A549 (cell line): Measurements from ENCODE around the gene RBM47. TPM values are rescaled to one million over a fixed set of nuclear protein-coding genes. Genes with fewer than 3 reads are reported as not detected.
A peak's percentile ranks its signal among the peaks of the same experiment; 100 is the strongest.
"Not testable (repeated sequence)": the region's sequence is repeated elsewhere in the genome, so short reads cannot be mapped to it uniquely, and the experiment has no call there.

ENCODE experiments used
- ATAC-seq, 2 experiments: fragments of 200-7000 bp in 1 of 2; fragments of >200 bp in 1 of 2; cut with Nextera tagmentation in 1 of 2; cut with Tn5 transposase in 1 of 2; 3 replicates each; pipeline versions ENCODE4 v1.8.0 to v1.9.1; 2018 to 2020; ENCODE audit warnings: mild to moderate bottlenecking in 1 of 2, moderate library complexity in 1 of 2
- CTCF ChIA-PET: fragments of 300-600 bp; sonication (Branson Sonifier 250); formaldehyde crosslinking; extraction: SDS; loops from one replicate; lab custom pipeline; 2021; ENCODE audit warnings: antibody characterized with exemption, inconsistent platforms; lab: Yijun Ruan, JAX
- POLR2A ChIA-PET: fragments of 350-600 bp; formaldehyde crosslinking; extraction: SDS; loops from one replicate; lab custom pipeline; 2021; ENCODE audit warnings: antibody characterized with exemption, inconsistent platforms; lab: Yijun Ruan, JAX
- DNase-seq, 2 experiments: peaks; one replicate each; pipeline versions ENCODE4 v3.0.0 to v3.0.0-alpha.2; 2011 to 2016; ENCODE audit warnings: low read depth in 1 of 2, low spot score in 1 of 2
- FAIRE-seq: peaks from 2 replicates; lab custom pipeline; 2011; peaks lifted over from hg19 to GRCh38; lab: Jason Lieb, UNC
- H3K27ac ChIP-seq, 2 experiments: fragments of >200 bp; sonication (Bioruptor Twin); formaldehyde crosslinking; 3 replicates each; pipeline ENCODE4 v1.5.1; 2016 to 2017
- H3K4me1 ChIP-seq: fragments of >200 bp; sonication (Bioruptor Twin); formaldehyde crosslinking; 3 replicates; pipeline ENCODE4 v1.6.1; 2016
- H3K4me2 ChIP-seq: fragments of >200 bp; sonication (Bioruptor Twin); formaldehyde crosslinking; 3 replicates; pipeline ENCODE4 v1.6.1; 2016
- H3K4me3 ChIP-seq: fragments of >200 bp; sonication (Bioruptor Twin); formaldehyde crosslinking; 3 replicates; pipeline ENCODE4 v1.5.1; 2016
- H3K9me3 ChIP-seq: fragments of >200 bp; sonication (Bioruptor Twin); formaldehyde crosslinking; 3 replicates; pipeline ENCODE4 v1.6.1; 2016
- CBX8 ChIP-seq: fragments of 200-600 bp; sonication (generic); IDR thresholded peaks from 2 replicates; pipeline ENCODE4 v1.6.1; 2016
- EHF ChIP-seq: fragments of 250-450 bp; sonication (Bioruptor Pico); IDR thresholded peaks from 2 replicates; pipeline ENCODE4 v1.5.0; 2020; ENCODE audit warnings: mild to moderate bottlenecking
- FOSB ChIP-seq: fragments of 250-450 bp; sonication (Bioruptor Pico); IDR thresholded peaks from 2 replicates; pipeline ENCODE4 v1.5.0; 2020; ENCODE audit warnings: mild to moderate bottlenecking, moderate library complexity
- HDAC2 ChIP-seq: fragments of 200-600 bp; sonication (generic); IDR thresholded peaks from 2 replicates; pipeline ENCODE4 v1.6.1; 2016
- HOXA7 ChIP-seq: fragments of 250-450 bp; sonication (Bioruptor Pico); IDR thresholded peaks from 2 replicates; pipeline ENCODE4 v1.5.0; 2020; ENCODE audit warnings: mild to moderate bottlenecking, moderate library complexity
- HOXB13 ChIP-seq: fragments of 250-450 bp; sonication (Bioruptor Pico); IDR thresholded peaks from 2 replicates; pipeline ENCODE4 v1.5.0; 2020; ENCODE audit warnings: low read depth, mild to moderate bottlenecking, moderate library complexity
- MYC ChIP-seq: IDR thresholded peaks from 2 replicates; pipeline ENCODE4 v1.6.1; 2012; ENCODE audit warnings: mild to moderate bottlenecking, inconsistent platforms, low read length, improper control_type of control experiment, borderline replicate concordance
- RARB ChIP-seq: fragments of 250-450 bp; sonication (Bioruptor Pico); IDR thresholded peaks from 2 replicates; pipeline ENCODE4 v1.8.0; 2021; ENCODE audit warnings: mild to moderate bottlenecking, moderate library complexity
- RNF2 ChIP-seq: fragments of 200-600 bp; sonication (generic); IDR thresholded peaks from 2 replicates; pipeline ENCODE4 v1.6.1; 2016; ENCODE audit warnings: low read depth, mild to moderate bottlenecking, antibody characterized with exemption, moderate library complexity, borderline replicate concordance
- SMC3 ChIP-seq: fragments of >200 bp; sonication (Bioruptor Twin); formaldehyde crosslinking; IDR thresholded peaks from 3 replicates; pipeline ENCODE4 v1.6.1; 2018; ENCODE audit warnings: inconsistent platforms
- TFCP2L1 ChIP-seq: fragments of 250-450 bp; sonication (Bioruptor Pico); IDR thresholded peaks from 2 replicates; pipeline ENCODE4 v1.5.0; 2021; ENCODE audit warnings: mild to moderate bottlenecking
- ZNF302 ChIP-seq: fragments of 250-450 bp; sonication (Bioruptor Pico); IDR thresholded peaks from 2 replicates; pipeline ENCODE4 v1.9.0; 2021; ENCODE audit warnings: inconsistent platforms, mild to moderate bottlenecking, moderate library complexity
- ZSCAN20 ChIP-seq: fragments of 250-450 bp; sonication (Bioruptor Pico); IDR thresholded peaks from 2 replicates; pipeline ENCODE4 v1.8.0; 2022; ENCODE audit warnings: mild to moderate bottlenecking, moderate library complexity
- WGBS: methylation state at CpG from one replicate; pipeline ENCODE4 v1.1.6; 2017; ENCODE audit errors: missing lambda C conversion rate; 5-methylcytosine and 5-hydroxymethylcytosine counted together
- polyA plus RNA-seq, 4 experiments: library from polyadenylated mRNA; depleted of rRNA in 3 of 4; stranded (reverse); fragments of >200 nt; fragmentation: RNase III in 1 of 4; extraction: RNeasy Plus Mini Kit Qiagen cat#74134 plus additional on column Dnase treatment in 1 of 4; gene quantifications; 2 replicates in 3 of 4; 3 replicates in 1 of 4; pipeline ENCODE4 v1.2.3, GENCODE V29; 2011 to 2017
- TF ChIP-seq, protein P1 (sequence below): fragments of 200-600 bp; sonication (generic); IDR thresholded peaks from 2 replicates; pipeline ENCODE4 v1.6.1; 2016; ENCODE audit warnings: antibody characterized with exemption, mild to moderate bottlenecking, moderate library complexity
- TF ChIP-seq, protein P2 (sequence below): IDR thresholded peaks from 2 replicates; pipeline ENCODE4 v1.6.1; 2012
- TF ChIP-seq, protein P3 (sequence below): fragments of 150-350 bp; IDR thresholded peaks from 2 replicates; pipeline ENCODE4 v1.6.1; 2014; ENCODE audit warnings: low read depth, mild to moderate bottlenecking, low read length

RBM47 gene
- polyA plus RNA-seq, 2 of the 4 experiments (the other 2 are of a cell fraction) = 38.1 to 43.3 TPM

DNA sequence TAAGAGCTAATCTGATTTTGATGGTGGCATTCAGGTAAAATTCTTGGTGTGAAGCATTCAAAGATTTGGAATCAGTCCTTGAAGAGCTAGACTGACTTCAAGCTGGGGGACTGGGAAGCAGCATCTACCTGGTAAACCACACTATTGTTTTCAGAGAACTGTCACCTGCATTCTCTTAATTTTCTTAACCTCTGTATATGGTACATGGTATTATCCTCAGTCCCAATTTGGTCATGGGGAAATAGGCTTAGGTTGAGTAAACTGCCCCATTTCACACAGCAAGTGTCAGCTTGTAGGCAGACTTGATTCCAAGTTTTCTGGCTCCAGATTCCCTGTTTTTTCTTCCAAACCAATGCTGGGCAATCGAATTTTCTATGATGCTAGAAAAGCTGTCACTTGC, 190.1 kb downstream of the RBM47 start:
- ATAC-seq (no peak), FAIRE-seq (no peak), DNase-seq (no peak)
- 27% methylated on average over 1 of the region's 1 CpG for WGBS
- TF ChIP-seq CBX8 (no peak), ZSCAN20 (CRISPR knock-in tag) (no peak), RNF2 (no peak), HOXA7 (CRISPR knock-in tag) (no peak), RARB (CRISPR knock-in tag) (no peak), SMC3 (no peak), EHF (CRISPR knock-in tag) (no peak), ZNF302 (CRISPR knock-in tag) (no peak), TFCP2L1 (CRISPR knock-in tag) (no peak)
- TF ChIP-seq, protein P1, sequence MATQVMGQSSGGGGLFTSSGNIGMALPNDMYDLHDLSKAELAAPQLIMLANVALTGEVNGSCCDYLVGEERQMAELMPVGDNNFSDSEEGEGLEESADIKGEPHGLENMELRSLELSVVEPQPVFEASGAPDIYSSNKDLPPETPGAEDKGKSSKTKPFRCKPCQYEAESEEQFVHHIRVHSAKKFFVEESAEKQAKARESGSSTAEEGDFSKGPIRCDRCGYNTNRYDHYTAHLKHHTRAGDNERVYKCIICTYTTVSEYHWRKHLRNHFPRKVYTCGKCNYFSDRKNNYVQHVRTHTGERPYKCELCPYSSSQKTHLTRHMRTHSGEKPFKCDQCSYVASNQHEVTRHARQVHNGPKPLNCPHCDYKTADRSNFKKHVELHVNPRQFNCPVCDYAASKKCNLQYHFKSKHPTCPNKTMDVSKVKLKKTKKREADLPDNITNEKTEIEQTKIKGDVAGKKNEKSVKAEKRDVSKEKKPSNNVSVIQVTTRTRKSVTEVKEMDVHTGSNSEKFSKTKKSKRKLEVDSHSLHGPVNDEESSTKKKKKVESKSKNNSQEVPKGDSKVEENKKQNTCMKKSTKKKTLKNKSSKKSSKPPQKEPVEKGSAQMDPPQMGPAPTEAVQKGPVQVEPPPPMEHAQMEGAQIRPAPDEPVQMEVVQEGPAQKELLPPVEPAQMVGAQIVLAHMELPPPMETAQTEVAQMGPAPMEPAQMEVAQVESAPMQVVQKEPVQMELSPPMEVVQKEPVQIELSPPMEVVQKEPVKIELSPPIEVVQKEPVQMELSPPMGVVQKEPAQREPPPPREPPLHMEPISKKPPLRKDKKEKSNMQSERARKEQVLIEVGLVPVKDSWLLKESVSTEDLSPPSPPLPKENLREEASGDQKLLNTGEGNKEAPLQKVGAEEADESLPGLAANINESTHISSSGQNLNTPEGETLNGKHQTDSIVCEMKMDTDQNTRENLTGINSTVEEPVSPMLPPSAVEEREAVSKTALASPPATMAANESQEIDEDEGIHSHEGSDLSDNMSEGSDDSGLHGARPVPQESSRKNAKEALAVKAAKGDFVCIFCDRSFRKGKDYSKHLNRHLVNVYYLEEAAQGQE = no peak
- TF ChIP-seq, protein P2, sequence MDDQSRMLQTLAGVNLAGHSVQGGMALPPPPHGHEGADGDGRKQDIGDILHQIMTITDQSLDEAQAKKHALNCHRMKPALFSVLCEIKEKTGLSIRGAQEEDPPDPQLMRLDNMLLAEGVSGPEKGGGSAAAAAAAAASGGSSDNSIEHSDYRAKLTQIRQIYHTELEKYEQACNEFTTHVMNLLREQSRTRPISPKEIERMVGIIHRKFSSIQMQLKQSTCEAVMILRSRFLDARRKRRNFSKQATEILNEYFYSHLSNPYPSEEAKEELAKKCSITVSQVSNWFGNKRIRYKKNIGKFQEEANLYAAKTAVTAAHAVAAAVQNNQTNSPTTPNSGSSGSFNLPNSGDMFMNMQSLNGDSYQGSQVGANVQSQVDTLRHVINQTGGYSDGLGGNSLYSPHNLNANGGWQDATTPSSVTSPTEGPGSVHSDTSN = no peak
- no peaks in the 10 kb centered on the region for H3K9me3 ChIP-seq
- H3K27ac ChIP-seq = peak overlapping the region in 1 of 2 experiments; percentile 4; a peak in 1 of 6 replicates
- H3K4me3 ChIP-seq = no peak overlapping the region
- ChIA-PET CTCF (interaction anchor here (1.1 to 2.0 kb wide), 2 partner anchors 9 to 31 kb away, joined by 3 to 4 read pairs; no protein-coding TSS in a partner anchor), POLR2A (no interaction called here)
- H3K4me2 ChIP-seq = no peak overlapping the region
- no peaks in the 10 kb centered on the region; the same call in 1 of the 3 replicates for H3K4me1 ChIP-seq

DNA sequence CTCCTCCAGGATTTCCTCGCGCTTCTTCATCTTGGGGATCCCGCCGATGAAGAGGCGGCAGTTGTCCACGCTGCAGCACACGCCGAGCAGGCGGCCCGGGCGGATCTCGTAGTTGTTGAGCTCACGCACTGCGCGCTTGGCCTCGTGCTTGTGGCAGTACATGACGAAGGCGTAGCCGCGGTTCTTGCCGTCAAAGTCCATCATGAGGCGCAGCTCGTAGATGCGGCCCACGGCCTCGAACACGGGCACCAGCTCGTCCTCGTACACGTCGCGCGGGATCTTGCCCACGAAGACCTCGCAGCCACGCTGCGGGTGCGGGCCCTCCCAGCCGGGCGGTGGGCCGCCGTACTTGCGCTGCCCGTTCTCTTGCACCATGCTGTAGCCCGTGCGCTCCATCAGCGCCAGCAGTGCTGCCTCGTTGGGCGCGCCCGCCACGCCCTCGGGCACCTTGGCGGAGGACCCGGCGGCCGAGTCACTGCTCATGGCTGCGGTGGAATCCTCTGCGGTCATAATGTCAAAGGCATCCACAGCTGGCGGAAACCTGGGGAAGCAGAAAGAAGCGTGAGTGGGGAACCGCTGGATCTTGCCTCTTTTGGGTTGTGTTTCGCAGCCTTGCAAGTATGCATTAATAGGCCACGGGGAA, 191.2 kb downstream of the RBM47 start:
- WGBS = 96% methylated on average over 46 of the region's 64 CpGs

DNA sequence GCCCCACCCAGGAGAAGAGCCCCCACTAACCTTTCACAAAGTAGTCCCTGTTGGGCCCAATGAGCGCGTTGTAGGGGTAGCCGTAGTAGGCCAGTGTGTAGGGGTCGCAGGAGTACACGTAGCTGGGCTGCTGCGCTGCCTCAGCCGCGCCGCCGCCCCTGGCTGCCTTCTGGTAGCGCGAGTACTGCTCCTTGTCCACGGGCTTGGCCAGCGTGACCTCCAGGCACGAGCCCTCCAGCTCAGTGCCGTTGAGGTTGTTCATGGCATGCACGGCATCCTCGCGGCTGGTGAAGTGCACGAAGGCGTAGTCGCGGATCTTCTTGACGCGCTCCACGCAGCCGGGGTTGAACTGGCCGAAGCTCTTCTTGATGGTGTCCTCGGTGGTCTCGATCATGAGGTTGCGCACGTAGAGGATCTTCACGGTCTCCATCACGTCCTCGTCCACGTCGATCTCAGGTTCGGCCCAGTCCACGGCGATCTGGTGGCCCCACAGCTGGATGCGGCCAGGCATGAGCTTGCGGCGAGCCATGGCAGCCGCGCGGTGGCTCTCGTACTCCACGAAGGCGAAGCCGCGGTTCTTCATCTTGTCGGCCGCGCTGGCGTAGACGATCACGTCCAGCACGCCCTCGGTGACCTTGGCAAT, 191.8 kb downstream of the RBM47 start:
- FAIRE-seq (no peak), DNase-seq (no peak), ATAC-seq (no peak)
- Histone ChIP-seq H3K4me2 (no peak overlapping the region), H3K27ac (no peak overlapping the region), H3K4me1 (no peaks in the 10 kb centered on the region; the same call in 1 of the 3 replicates), H3K9me3 (no peaks in the 10 kb centered on the region), H3K4me3 (no peak overlapping the region)
- whole genome bisulfite sequencing = 98% methylated on average over 51 of the region's 59 CpGs
- ChIA-PET CTCF (interaction anchor here (0.9 kb wide), 1 partner anchor 47 kb away, joined by 3 read pairs; no protein-coding TSS in a partner anchor), POLR2A (no interaction called here)
- TF ChIP-seq MYC (no peak), FOSB (no peak), HOXB13 (CRISPR knock-in tag) (no peak), HDAC2 (no peak)
- TF ChIP-seq, all 56 proteins: peak for 0

More for the DNA sequence above, 191.2 kb downstream of the RBM47 start:
- FAIRE-seq = no peak
- Histone ChIP-seq H3K4me3 (no peak overlapping the region), H3K4me1 (no peaks in the 10 kb centered on the region; the same call in 1 of the 3 replicates), H3K27ac (no peak overlapping the region), H3K9me3 (no peaks in the 10 kb centered on the region), H3K4me2 (no peak overlapping the region)
- no peak for DNase-seq
- CTCF ChIA-PET = interaction anchor here (0.9 to 2.0 kb wide), 2 partner anchors 30 to 46 kb away, joined by 3 to 4 read pairs; no protein-coding TSS in a partner anchor
- ATAC-seq = no peak
- POLR2A ChIA-PET = no interaction called here
- TF ChIP-seq, protein P3, sequence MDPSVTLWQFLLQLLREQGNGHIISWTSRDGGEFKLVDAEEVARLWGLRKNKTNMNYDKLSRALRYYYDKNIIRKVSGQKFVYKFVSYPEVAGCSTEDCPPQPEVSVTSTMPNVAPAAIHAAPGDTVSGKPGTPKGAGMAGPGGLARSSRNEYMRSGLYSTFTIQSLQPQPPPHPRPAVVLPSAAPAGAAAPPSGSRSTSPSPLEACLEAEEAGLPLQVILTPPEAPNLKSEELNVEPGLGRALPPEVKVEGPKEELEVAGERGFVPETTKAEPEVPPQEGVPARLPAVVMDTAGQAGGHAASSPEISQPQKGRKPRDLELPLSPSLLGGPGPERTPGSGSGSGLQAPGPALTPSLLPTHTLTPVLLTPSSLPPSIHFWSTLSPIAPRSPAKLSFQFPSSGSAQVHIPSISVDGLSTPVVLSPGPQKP = no peak

DNA sequence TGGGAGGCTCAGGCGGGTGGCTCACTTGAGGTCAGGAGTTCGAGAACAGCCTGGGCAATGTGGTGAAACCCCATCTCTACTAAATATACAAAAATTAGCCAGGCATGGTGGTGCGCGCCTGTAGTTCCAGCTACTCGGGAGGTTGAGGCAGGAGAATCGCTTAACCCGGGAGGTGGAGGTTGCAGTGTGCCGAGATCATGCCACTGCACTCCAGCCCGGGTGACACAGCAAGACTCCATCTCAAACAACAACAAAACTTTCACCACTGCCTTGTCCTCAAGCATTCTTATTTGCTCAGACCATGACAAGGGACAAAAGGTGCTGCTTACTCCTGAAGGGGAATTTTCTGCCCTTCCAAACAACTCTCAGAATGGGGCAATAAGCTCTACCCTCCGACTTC, 194.4 kb downstream of the RBM47 start:
- DNase-seq = not testable (repeated sequence)
- CTCF ChIA-PET = interaction anchor here (0.7 kb wide), 1 partner anchor 118 kb away, joined by 3 read pairs; no protein-coding TSS in a partner anchor

More for the DNA sequence above, 194.4 kb downstream of the RBM47 start:
- H3K9me3 ChIP-seq, FAIRE-seq, H3K4me1 ChIP-seq, H3K4me3 ChIP-seq, ATAC-seq, H3K4me2 ChIP-seq, POLR2A ChIA-PET: not testable (repeated sequence)
- 94% methylated on average over 10 of the region's 10 CpGs for WGBS
- H3K27ac ChIP-seq = peak overlapping the region in 1 of 2 experiments; percentile 25; a peak in 1 of 6 replicates
